Mesendoderm (in vitro differentiated cells): ENCODE results near the gene STUB1.

Experiments
- DNase-seq: peaks from one replicate; pipeline ENCODE4 v3.0.0; 2013
- H2AK5ac ChIP-seq: 2 replicates; pipeline ENCODE4 v1.6.1; 2013; ENCODE audit warnings: low read length, inconsistent platforms
- H2BK120ac ChIP-seq: 2 replicates; pipeline ENCODE4 v1.6.1; 2013; ENCODE audit warnings: low read depth, mild to moderate bottlenecking, low read length, moderate library complexity, mixed read lengths
- H2BK15ac ChIP-seq: replicated peaks from 2 replicates; pipeline ENCODE4 v1.6.1; 2013; ENCODE audit warnings: low read depth, mild to moderate bottlenecking, moderate library complexity
- H2BK5ac ChIP-seq: 2 replicates; pipeline ENCODE4 v1.6.1; 2013; ENCODE audit warnings: low read length, inconsistent platforms
- H3K18ac ChIP-seq: 2 replicates; pipeline ENCODE4 v1.6.1; 2013; ENCODE audit warnings: mild to moderate bottlenecking, low read length, mixed read lengths
- H3K23ac ChIP-seq: one replicate; pipeline ENCODE4 v1.6.1; 2013; ENCODE audit warnings: low read length
- H3K27ac ChIP-seq: 2 replicates; pipeline ENCODE4 v1.5.1; 2013; ENCODE audit warnings: low read depth, mild to moderate bottlenecking, inconsistent platforms, low read length, moderate library complexity
- H3K27me3 ChIP-seq: 2 replicates; pipeline ENCODE4 v1.6.1; 2013; ENCODE audit warnings: low read length, control low read depth, mild to moderate bottlenecking, inconsistent platforms; ENCODE audit not compliant: insufficient read depth, poor library complexity
- H3K36me3 ChIP-seq: 2 replicates; pipeline ENCODE4 v1.6.1; 2013; ENCODE audit warnings: low read length, inconsistent platforms; ENCODE audit not compliant: control insufficient read depth, insufficient read depth
- H3K4ac ChIP-seq: one replicate; pipeline ENCODE4 v1.6.1; 2013; ENCODE audit warnings: low read depth, mild to moderate bottlenecking, low read length, moderate library complexity
- H3K4me1 ChIP-seq: 2 replicates; pipeline ENCODE4 v1.6.1; 2013; ENCODE audit warnings: low read depth, low read length, inconsistent platforms; ENCODE audit not compliant: control insufficient read depth
- H3K4me2 ChIP-seq: 2 replicates; pipeline ENCODE4 v1.6.1; 2013; ENCODE audit warnings: low read length
- H3K4me3 ChIP-seq: 2 replicates; pipeline ENCODE4 v1.5.1; 2013; ENCODE audit warnings: mild to moderate bottlenecking, low read length
- H3K56ac ChIP-seq: one replicate; pipeline ENCODE4 v1.6.1; 2013; ENCODE audit warnings: low read length
- H3K79me1 ChIP-seq: 2 replicates; pipeline ENCODE4 v1.6.1; 2013; ENCODE audit warnings: low read length, inconsistent platforms
- H3K79me2 ChIP-seq: 2 replicates; pipeline ENCODE4 v1.6.1; 2013; ENCODE audit warnings: mild to moderate bottlenecking, low read length; ENCODE audit not compliant: control insufficient read depth, insufficient read depth
- H3K9ac ChIP-seq: 2 replicates; pipeline ENCODE4 v1.6.1; 2013; ENCODE audit warnings: low read length, inconsistent platforms
- H4K5ac ChIP-seq: one replicate; pipeline ENCODE4 v1.6.1; 2013; ENCODE audit warnings: low read length
- H4K8ac ChIP-seq: one replicate; pipeline ENCODE4 v1.6.1; 2013; ENCODE audit warnings: low read depth, mild to moderate bottlenecking, control low read depth, low read length, moderate library complexity
- WGBS: extraction: QIAGEN DNeasy Blood & Tissue Kit; methylation state at CpG from one replicate; pipeline ENCODE4 v1.1.7; 2013; ENCODE audit warnings: low lambda C conversion rate, missing lambda C conversion rate; ENCODE audit not compliant: insufficient coverage; ENCODE audit errors: extremely low coverage; 5-methylcytosine and 5-hydroxymethylcytosine counted together

STUB1 gene

GRCh38 chr16:708959-709358 is 28.7 kb downstream of the STUB1 start:
- Histone ChIP-seq H2BK5ac (no peak overlapping the region), H2AK5ac (no peak overlapping the region), H3K56ac (no peak overlapping the region), H3K4me2 (no peak overlapping the region), H3K4me3 (no peak overlapping the region), H3K36me3 (no peaks in the 10 kb centered on the region), H4K8ac (no peak overlapping the region), H3K27ac (no peak overlapping the region), H3K4ac (no peak overlapping the region), H3K9ac (no peak overlapping the region), H3K23ac (no peak overlapping the region), H2BK120ac (no peak overlapping the region), H3K79me2 (no peaks in the 10 kb centered on the region), H3K4me1 (no peaks in the 10 kb centered on the region), H4K5ac (no peak overlapping the region), H3K27me3 (peaks cover 21% of the 10 kb centered on the region), H3K79me1 (no peaks in the 10 kb centered on the region), H3K18ac (no peak overlapping the region), H2BK15ac (no peak overlapping the region)
- no peak for DNase-seq
- WGBS = no CpG with 5 or more reads among the region's 4 CpGs

GRCh38 chr16:709566-710499 is 29.6 kb downstream of the STUB1 start:
- Histone ChIP-seq H3K4me3 (no peak overlapping the region), H3K9ac (no peak overlapping the region), H2AK5ac (no peak overlapping the region), H2BK5ac (no peak overlapping the region), H3K23ac (no peak overlapping the region), H4K5ac (no peak overlapping the region), H3K36me3 (no peaks in the 10 kb centered on the region), H3K18ac (no peak overlapping the region), H3K56ac (no peak overlapping the region), H3K4me2 (no peak overlapping the region), H3K4ac (no peak overlapping the region), H2BK15ac (no peak overlapping the region), H3K27me3 (peaks cover 18% of the 10 kb centered on the region), H3K27ac (no peak overlapping the region), H3K4me1 (no peaks in the 10 kb centered on the region), H2BK120ac (no peak overlapping the region), H3K79me1 (no peaks in the 10 kb centered on the region), H4K8ac (no peak overlapping the region), H3K79me2 (no peaks in the 10 kb centered on the region)
- no CpG with 5 or more reads among the region's 30 CpGs for WGBS
- DNase-seq = peak; percentile 89

GRCh38 chr16:710500-711075 is 30.4 kb downstream of the STUB1 start:
- Histone ChIP-seq H3K18ac (no peak overlapping the region), H3K4me3 (no peak overlapping the region)
- no CpG with 5 or more reads among the region's 21 CpGs for WGBS

GRCh38 chr16:711084-711483 is 30.9 kb downstream of the STUB1 start:
- no peaks in the 10 kb centered on the region for H3K79me2 ChIP-seq
- no peak overlapping the region for H4K5ac ChIP-seq
- no peak overlapping the region for H3K23ac ChIP-seq
- no peak overlapping the region for H3K56ac ChIP-seq
- H2BK120ac ChIP-seq = no peak overlapping the region
- H2BK5ac ChIP-seq = no peak overlapping the region
- no peak overlapping the region for H3K9ac ChIP-seq
- no peak overlapping the region for H3K4ac ChIP-seq
- no peak for DNase-seq
- H3K4me1 ChIP-seq = no peaks in the 10 kb centered on the region
- H3K79me1 ChIP-seq = no peaks in the 10 kb centered on the region
- H3K27me3 ChIP-seq = peaks cover 18% of the 10 kb centered on the region
- H2AK5ac ChIP-seq = no peak overlapping the region
- H4K8ac ChIP-seq = no peak overlapping the region
- H3K36me3 ChIP-seq = no peaks in the 10 kb centered on the region
- no peak overlapping the region for H3K4me2 ChIP-seq
- H2BK15ac ChIP-seq = no peak overlapping the region
- H3K4me3 ChIP-seq = no peak overlapping the region
- H3K18ac ChIP-seq = no peak overlapping the region
- no peak overlapping the region for H3K27ac ChIP-seq
- WGBS = no CpG with 5 or more reads among the region's 12 CpGs

More at GRCh38 chr16:710500-711075, 30.4 kb downstream of the STUB1 start:
- H3K36me3 ChIP-seq = no peaks in the 10 kb centered on the region
- H4K5ac ChIP-seq = no peak overlapping the region
- H3K23ac ChIP-seq = no peak overlapping the region
- no peak overlapping the region for H4K8ac ChIP-seq
- peaks cover 16% of the 10 kb centered on the region for H3K27me3 ChIP-seq
- H2BK15ac ChIP-seq = no peak overlapping the region
- H3K79me1 ChIP-seq = no peaks in the 10 kb centered on the region
- H3K4me1 ChIP-seq = no peaks in the 10 kb centered on the region
- no peak overlapping the region for H3K9ac ChIP-seq
- H3K56ac ChIP-seq = no peak overlapping the region
- H2BK120ac ChIP-seq = no peak overlapping the region
- H3K27ac ChIP-seq = no peak overlapping the region
- DNase-seq = no peak
- H2AK5ac ChIP-seq = no peak overlapping the region
- H3K79me2 ChIP-seq = no peaks in the 10 kb centered on the region
- no peak overlapping the region for H3K4ac ChIP-seq
- H3K4me2 ChIP-seq = no peak overlapping the region
- no peak overlapping the region for H2BK5ac ChIP-seq

GRCh38 chr16:711548-712320 is 31.5 kb downstream of the STUB1 start:
- peak; percentile 75 for DNase-seq
- H3K36me3 ChIP-seq = no peaks in the 10 kb centered on the region
- no peak overlapping the region for H3K9ac ChIP-seq
- H2AK5ac ChIP-seq = no peak overlapping the region
- no peak overlapping the region for H3K4me2 ChIP-seq
- H3K79me1 ChIP-seq = no peaks in the 10 kb centered on the region
- no peak overlapping the region for H2BK15ac ChIP-seq
- H2BK120ac ChIP-seq = no peak overlapping the region
- peaks cover 12% of the 10 kb centered on the region for H3K27me3 ChIP-seq
- no peak overlapping the region for H4K5ac ChIP-seq
- no peak overlapping the region for H3K18ac ChIP-seq
- H3K4ac ChIP-seq = no peak overlapping the region
- no peak overlapping the region for H2BK5ac ChIP-seq
- no peak overlapping the region for H3K23ac ChIP-seq
- no peak overlapping the region for H3K4me3 ChIP-seq
- no peaks in the 10 kb centered on the region for H3K4me1 ChIP-seq
- H3K56ac ChIP-seq = no peak overlapping the region
- H4K8ac ChIP-seq = no peak overlapping the region
- H3K79me2 ChIP-seq = no peaks in the 10 kb centered on the region
- no CpG with 5 or more reads among the region's 25 CpGs for WGBS
- no peak overlapping the region for H3K27ac ChIP-seq
